PC-3 (cell line): Measurements from ENCODE around the gene BCL11B. TPM values are rescaled to one million over a fixed set of nuclear protein-coding genes. Genes with fewer than 3 reads are reported as not detected.
A peak's percentile ranks its signal among the peaks of the same experiment; 100 is the strongest.

Experiments used
- ATAC-seq: fragments of 200-7000 bp; cut with Tn5 transposase; 2 replicates; pipeline ENCODE4 v1.9.1; 2020; ENCODE audit warnings: mild to moderate bottlenecking, moderate library complexity
- BruUV-seq: library from RNA; stranded (reverse); fragments of 400-500 nt; replicated peaks from 2 replicates; lab custom pipeline; 2021; lab: Mats Ljungman, UMichigan
- CTCF ChIA-PET: fragments of 300-600 bp; sonication (Branson Sonifier 250); formaldehyde crosslinking; loops from one replicate; lab custom pipeline; 2022; ENCODE audit warnings: antibody characterized with exemption; lab: Charles Lee
- POLR2A ChIA-PET: fragments of 300-600 bp; sonication (Branson Sonifier 250); formaldehyde crosslinking; loops from one replicate; lab custom pipeline; 2022; ENCODE audit warnings: antibody characterized with exemption; ENCODE audit not compliant: unreplicated experiment; lab: Charles Lee
- DNase-seq: peaks from one replicate; pipeline ENCODE4 v3.0.0-alpha.2; 2015
- H2AFZ ChIP-seq: fragments of 300-600 bp; sonication (generic); 2 replicates; pipeline ENCODE4 v1.6.0; 2016; ENCODE audit warnings: antibody characterized with exemption, low read length
- H3F3A ChIP-seq: fragments of 300-600 bp; sonication (generic); one replicate; pipeline ENCODE4 v1.6.0; 2017; ENCODE audit warnings: antibody characterized with exemption, low read length, control low read depth, mild to moderate bottlenecking; ENCODE audit not compliant: unreplicated experiment
- H3K27ac ChIP-seq: fragments of 300-600 bp; sonication (generic); 2 replicates; pipeline ENCODE4 v1.5.1; 2016; ENCODE audit warnings: mild to moderate bottlenecking, low read length
- H3K27me3 ChIP-seq: fragments of 300-600 bp; sonication (generic); 2 replicates; pipeline ENCODE4 v1.6.1; 2016; ENCODE audit warnings: low read length, mixed read lengths
- H3K36me3 ChIP-seq: fragments of 300-600 bp; sonication (generic); 2 replicates; pipeline ENCODE4 v1.6.1; 2016; ENCODE audit warnings: low read depth, mixed run types, low read length, mixed read lengths
- H3K4me1 ChIP-seq: fragments of 300-600 bp; sonication (generic); 2 replicates; pipeline ENCODE4 v1.5.1; 2016; ENCODE audit warnings: low read length; ENCODE audit not compliant: insufficient read depth
- H3K4me2 ChIP-seq: fragments of 300-600 bp; sonication (generic); 2 replicates; pipeline ENCODE4 v1.6.0; 2016; ENCODE audit warnings: low read length
- H3K4me3 ChIP-seq: fragments of 300-600 bp; sonication (generic); 2 replicates; pipeline ENCODE4 v1.5.1; 2016; ENCODE audit warnings: mild to moderate bottlenecking, low read length, mixed read lengths
- H3K79me2 ChIP-seq: fragments of 300-600 bp; sonication (generic); 2 replicates; pipeline ENCODE4 v1.6.1; 2017; ENCODE audit warnings: low read length, mixed read lengths
- H3K9ac ChIP-seq: fragments of 300-600 bp; sonication (generic); 2 replicates; pipeline ENCODE4 v1.6.0; 2016; ENCODE audit warnings: mild to moderate bottlenecking, low read length
- H3K9me2 ChIP-seq: fragments of 300-600 bp; sonication (generic); replicated peaks from 2 replicates; pipeline ENCODE4 v1.6.1; 2016; ENCODE audit warnings: mixed run types, low read length, mixed read lengths
- H3K9me3 ChIP-seq: fragments of 300-600 bp; sonication (generic); 2 replicates; pipeline ENCODE4 v1.6.1; 2016; ENCODE audit warnings: low read length, mixed read lengths
- H4K20me1 ChIP-seq: fragments of 300-600 bp; sonication (generic); 2 replicates; pipeline ENCODE4 v1.6.1; 2016; ENCODE audit warnings: low read length, mixed read lengths
- EZH2 ChIP-seq: fragments of 300-600 bp; sonication (generic); IDR thresholded peaks from one replicate; pipeline ENCODE4 v1.6.1; 2017; ENCODE audit warnings: antibody characterized with exemption, mild to moderate bottlenecking, low read length; ENCODE audit not compliant: unreplicated experiment
- EZH2phosphoT487 ChIP-seq: fragments of 300-600 bp; sonication (generic); IDR thresholded peaks from 2 replicates; pipeline ENCODE4 v1.6.1; 2018; ENCODE audit warnings: mild to moderate bottlenecking, antibody characterized with exemption, low read length, borderline replicate concordance
- intact Hi-C: fragments of 100-400 bp; cut with micrococcal nuclease; formaldehyde crosslinking; loops from 2 replicates; pipeline ENCODE4 v1.9.0; 2023
- total RNA-seq: library from RNA; depleted of rRNA; stranded (reverse); fragments of >200 nt; gene quantifications from 2 replicates; pipeline ENCODE4 v1.2.3, GENCODE V29; 2014
- TF ChIP-seq, protein P1 (sequence below): fragments of 300-600 bp; sonication (generic); conservative IDR thresholded peaks from 2 replicates; pipeline ENCODE4 v1.5.1; 2017; ENCODE audit warnings: antibody characterized with exemption, low read depth, mild to moderate bottlenecking, low read length

Gene BCL11B
- total RNA-seq, 1 experiment from 2014 or later = 0.73 TPM

DNA sequence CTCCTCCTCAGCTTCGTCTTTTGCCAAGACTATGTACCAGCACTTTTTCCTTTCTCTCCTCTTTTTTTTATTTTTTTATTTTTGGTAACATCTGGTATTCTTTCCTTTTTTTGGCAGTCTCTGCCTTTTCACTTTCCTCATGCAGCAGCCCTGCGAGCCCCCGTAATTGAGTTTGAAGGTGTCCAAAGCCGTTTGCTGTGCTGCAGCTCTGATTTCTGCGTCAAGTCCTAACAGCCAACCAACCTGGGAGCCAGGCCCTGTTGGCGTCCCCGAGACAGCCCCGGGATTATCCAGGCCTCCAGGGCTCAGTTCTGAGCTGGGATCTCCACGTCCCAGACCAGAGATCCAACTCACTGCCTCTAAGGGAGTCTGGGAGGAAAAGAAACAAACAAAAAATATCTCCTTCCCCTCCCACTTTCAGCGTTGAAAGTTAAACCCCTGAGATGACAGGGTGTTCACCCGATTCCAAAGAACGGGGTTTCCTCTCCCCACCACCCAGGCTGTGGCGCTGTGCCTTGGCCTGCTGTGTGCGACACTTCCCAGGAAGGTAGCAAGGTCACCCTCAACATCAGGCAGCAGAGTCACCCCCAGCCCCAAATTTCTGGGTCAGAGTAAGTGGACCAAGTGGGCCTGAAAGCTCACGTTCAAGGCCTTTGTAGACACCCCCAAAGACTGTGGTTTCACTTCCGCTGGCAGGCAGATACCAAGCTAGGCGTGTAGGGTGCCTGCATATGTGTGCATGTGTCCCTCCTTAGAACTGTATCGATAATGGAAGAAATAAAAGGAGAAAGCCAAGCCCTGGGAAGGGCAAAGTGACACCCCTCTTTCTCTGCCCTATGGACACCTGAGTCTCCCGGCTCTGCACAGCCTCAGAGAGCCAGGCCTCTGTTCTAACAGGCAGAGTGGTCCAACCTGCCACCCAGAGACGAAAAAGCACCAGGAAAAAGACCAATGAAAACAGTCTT, 11.1 kb downstream of the BCL11B start:
- no peak overlapping the region for H2AFZ ChIP-seq
- TF ChIP-seq, protein P1, sequence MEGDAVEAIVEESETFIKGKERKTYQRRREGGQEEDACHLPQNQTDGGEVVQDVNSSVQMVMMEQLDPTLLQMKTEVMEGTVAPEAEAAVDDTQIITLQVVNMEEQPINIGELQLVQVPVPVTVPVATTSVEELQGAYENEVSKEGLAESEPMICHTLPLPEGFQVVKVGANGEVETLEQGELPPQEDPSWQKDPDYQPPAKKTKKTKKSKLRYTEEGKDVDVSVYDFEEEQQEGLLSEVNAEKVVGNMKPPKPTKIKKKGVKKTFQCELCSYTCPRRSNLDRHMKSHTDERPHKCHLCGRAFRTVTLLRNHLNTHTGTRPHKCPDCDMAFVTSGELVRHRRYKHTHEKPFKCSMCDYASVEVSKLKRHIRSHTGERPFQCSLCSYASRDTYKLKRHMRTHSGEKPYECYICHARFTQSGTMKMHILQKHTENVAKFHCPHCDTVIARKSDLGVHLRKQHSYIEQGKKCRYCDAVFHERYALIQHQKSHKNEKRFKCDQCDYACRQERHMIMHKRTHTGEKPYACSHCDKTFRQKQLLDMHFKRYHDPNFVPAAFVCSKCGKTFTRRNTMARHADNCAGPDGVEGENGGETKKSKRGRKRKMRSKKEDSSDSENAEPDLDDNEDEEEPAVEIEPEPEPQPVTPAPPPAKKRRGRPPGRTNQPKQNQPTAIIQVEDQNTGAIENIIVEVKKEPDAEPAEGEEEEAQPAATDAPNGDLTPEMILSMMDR = no peak
- no peak for TF ChIP-seq EZH2
- no peak for TF ChIP-seq EZH2phosphoT487
- no peaks in the 10 kb centered on the region for H3F3A ChIP-seq
- no TSS peak for BruUV-seq
- H3K27me3 ChIP-seq = peaks cover 100% of the 10 kb centered on the region
- H3K27ac ChIP-seq = no peak overlapping the region
- no peaks in the 10 kb centered on the region for H4K20me1 ChIP-seq
- POLR2A ChIA-PET = no interaction called here
- intact Hi-C loops = no loop called here
- no peak for DNase-seq
- no peak for ATAC-seq
- CTCF ChIA-PET = no interaction called here
- no peak overlapping the region for H3K9ac ChIP-seq
- no peak overlapping the region for H3K4me3 ChIP-seq
- peak overlapping the region; percentile 24; the same call in 1 of the 2 replicates for H3K4me2 ChIP-seq
- no peaks in the 10 kb centered on the region for H3K9me3 ChIP-seq
- no peaks in the 10 kb centered on the region for H3K4me1 ChIP-seq
- H3K79me2 ChIP-seq = no peaks in the 10 kb centered on the region
- no peaks in the 10 kb centered on the region for H3K9me2 ChIP-seq
- H3K36me3 ChIP-seq = no peaks in the 10 kb centered on the region

DNA sequence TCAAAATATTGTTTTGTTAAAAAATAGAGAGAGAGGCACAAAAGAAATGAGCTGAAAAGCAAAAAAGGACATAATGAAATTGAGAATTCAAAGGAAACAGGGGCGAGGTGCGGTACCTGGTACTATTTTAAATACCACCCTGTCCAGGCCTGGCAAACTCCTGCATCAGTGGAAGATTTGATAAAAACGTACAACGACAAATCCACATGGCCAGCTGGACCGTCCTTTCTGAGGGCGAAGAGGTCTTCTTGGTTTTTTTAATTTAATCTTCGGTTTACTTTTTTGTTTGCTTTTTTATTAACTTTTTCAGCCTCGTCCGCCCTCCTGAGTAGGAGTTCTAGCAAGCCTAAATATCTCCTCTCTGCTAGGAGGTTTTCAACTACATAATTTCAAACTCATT, 11.9 kb downstream of the BCL11B start:
- Histone ChIP-seq H3K4me1 (no peaks in the 10 kb centered on the region), H3F3A (no peaks in the 10 kb centered on the region), H3K9me2 (no peaks in the 10 kb centered on the region), H3K4me2 (no peak overlapping the region), H3K4me3 (no peak overlapping the region), H2AFZ (no peak overlapping the region), H3K27me3 (peaks cover 100% of the 10 kb centered on the region), H3K27ac (no peak overlapping the region), H4K20me1 (no peaks in the 10 kb centered on the region), H3K9ac (no peak overlapping the region), H3K36me3 (no peaks in the 10 kb centered on the region), H3K9me3 (no peaks in the 10 kb centered on the region), H3K79me2 (no peaks in the 10 kb centered on the region)
- ATAC-seq = no peak
- no TSS peak for BruUV-seq
- ChIA-PET POLR2A (no interaction called here), CTCF (no interaction called here)
- TF ChIP-seq EZH2 = no peak
- TF ChIP-seq EZH2phosphoT487 = no peak
- TF ChIP-seq, protein P1 = no peak
- intact Hi-C loops = no loop called here
- no peak for DNase-seq
